Activated CD8-positive, alpha-beta memory T cell treated with anti-CD3 and anti-CD28 coated beads, Interleukin-2, amount 50 U/mL, for 4 hours (primary cell): ENCODE measurements around the gene NT5DC2.

Experiments
- DNase-seq: peaks from one replicate; pipeline ENCODE4 v3.0.0-alpha.2; 2020

Gene NT5DC2

GRCh38 chr3:52524258-52524751 lies 9.4 kb downstream of the NT5DC2 start:
- DNase-seq: no peak

GRCh38 chr3:52523386-52524257 lies 10.0 kb downstream of the NT5DC2 start:
- DNase-seq: no peak

- DNase-seq: no peak
Measured at GRCh38 chr3:52522651-52523251, 10.9 kb downstream of the NT5DC2 start.

GRCh38 chr3:52521881-52522650 lies 11.6 kb downstream of the NT5DC2 start:
- no peak for DNase-seq

- DNase-seq: no peak
Measured at GRCh38 chr3:52521488-52521824, 12.2 kb downstream of the NT5DC2 start.

- no peak for DNase-seq
Measured at GRCh38 chr3:52520716-52521487, 12.8 kb downstream of the NT5DC2 start.

GRCh38 chr3:52520141-52520667 lies 13.5 kb downstream of the NT5DC2 start:
- DNase-seq: no peak

- no peak for DNase-seq
Measured at GRCh38 chr3:52519445-52520140, 14.1 kb downstream of the NT5DC2 start.

GRCh38 chr3:52518723-52519444 lies 14.8 kb downstream of the NT5DC2 start:
- no peak for DNase-seq

GRCh38 chr3:52517796-52518722 lies 15.6 kb downstream of the NT5DC2 start:
- no peak for DNase-seq

GRCh38 chr3:52516509-52517195 lies 17.0 kb downstream of the NT5DC2 start:
- DNase-seq: no peak

- DNase-seq: no peak
Measured at GRCh38 chr3:52515192-52515591, 18.5 kb downstream of the NT5DC2 start.

GRCh38 chr3:52514576-52514975 lies 19.1 kb downstream of the NT5DC2 start:
- no peak for DNase-seq

- no peak for DNase-seq
Measured at GRCh38 chr3:52513281-52513680, 20.4 kb downstream of the NT5DC2 start.

- DNase-seq: no peak
Measured at GRCh38 chr3:52512727-52513126, 20.9 kb downstream of the NT5DC2 start.

GRCh38 chr3:52512105-52512504 lies 21.6 kb downstream of the NT5DC2 start:
- no peak for DNase-seq

GRCh38 chr3:52511509-52511908 lies 22.1 kb downstream of the NT5DC2 start:
- DNase-seq: no peak

GRCh38 chr3:52509753-52510328 lies 23.8 kb downstream of the NT5DC2 start:
- DNase-seq: no peak

- no peak for DNase-seq
Measured at GRCh38 chr3:52507359-52507758, 26.3 kb downstream of the NT5DC2 start.
